MM.1S (cell line): ENCODE data around the gene MRPL54.

Experiments used
- EZH2 ChIP-seq: fragments of 300-600 bp; sonication (generic); optimal IDR thresholded peaks from 2 replicates; pipeline ENCODE3; 2017; ENCODE audit warnings: low read depth, mild to moderate bottlenecking, antibody characterized with exemption, low read length, mixed read lengths
- EZH2phosphoT487 ChIP-seq: fragments of 300-600 bp; sonication (generic); IDR thresholded peaks from 2 replicates; pipeline ENCODE4 v1.6.1; 2018; ENCODE audit warnings: antibody characterized with exemption, low read length
- TF ChIP-seq, protein P1 (sequence below): fragments of 300-600 bp; sonication (generic); IDR thresholded peaks from 2 replicates; pipeline ENCODE4 v1.5.1; 2016; ENCODE audit warnings: antibody characterized with exemption, low read length, mixed read lengths

GRCh38 chr19:3759482-3760254 is 2.8 kb upstream of the MRPL54 start:
- TF ChIP-seq, protein P1, sequence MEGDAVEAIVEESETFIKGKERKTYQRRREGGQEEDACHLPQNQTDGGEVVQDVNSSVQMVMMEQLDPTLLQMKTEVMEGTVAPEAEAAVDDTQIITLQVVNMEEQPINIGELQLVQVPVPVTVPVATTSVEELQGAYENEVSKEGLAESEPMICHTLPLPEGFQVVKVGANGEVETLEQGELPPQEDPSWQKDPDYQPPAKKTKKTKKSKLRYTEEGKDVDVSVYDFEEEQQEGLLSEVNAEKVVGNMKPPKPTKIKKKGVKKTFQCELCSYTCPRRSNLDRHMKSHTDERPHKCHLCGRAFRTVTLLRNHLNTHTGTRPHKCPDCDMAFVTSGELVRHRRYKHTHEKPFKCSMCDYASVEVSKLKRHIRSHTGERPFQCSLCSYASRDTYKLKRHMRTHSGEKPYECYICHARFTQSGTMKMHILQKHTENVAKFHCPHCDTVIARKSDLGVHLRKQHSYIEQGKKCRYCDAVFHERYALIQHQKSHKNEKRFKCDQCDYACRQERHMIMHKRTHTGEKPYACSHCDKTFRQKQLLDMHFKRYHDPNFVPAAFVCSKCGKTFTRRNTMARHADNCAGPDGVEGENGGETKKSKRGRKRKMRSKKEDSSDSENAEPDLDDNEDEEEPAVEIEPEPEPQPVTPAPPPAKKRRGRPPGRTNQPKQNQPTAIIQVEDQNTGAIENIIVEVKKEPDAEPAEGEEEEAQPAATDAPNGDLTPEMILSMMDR: no peak
- TF ChIP-seq EZH2 (no peak), EZH2phosphoT487 (no peak)
